Activated naive CD4-positive, alpha-beta T cell treated with anti-CD3 and anti-CD28 coated beads, Interleukin-2, amount 50 U/mL, for 72 hours (primary cell): ENCODE measurements around the gene HBG1. TPM values are rescaled to one million over a fixed set of nuclear protein-coding genes. Genes with fewer than 3 reads are reported as not detected.

Experiments
- ATAC-seq, 2 donors: fragments of 150-1000 bp; cut with Tn5 transposase; 2 replicates each; pipeline ENCODE4 v1.10.0; 2021; ENCODE audit warnings: mild to moderate bottlenecking in 2 of 2, moderate library complexity in 2 of 2
- DNase-seq, 2 donors: peaks; one replicate each; pipeline ENCODE4 v3.0.0; 2021 to 2022; ENCODE audit warnings: low spot score in 2 of 2
- H3K27ac Mint-ChIP-seq, 2 donors: one replicate each; pipeline ENCODE4 v1.8.0; 2022; ENCODE audit warnings: mild to moderate bottlenecking in 2 of 2, mixed read lengths in 2 of 2
- H3K36me3 Mint-ChIP-seq, 2 donors: one replicate each; pipeline ENCODE4 v1.8.0; 2022; ENCODE audit warnings: mixed read lengths in 2 of 2
- H3K9me3 Mint-ChIP-seq, 2 donors: one replicate each; pipeline ENCODE4 v1.8.0; 2022; ENCODE audit warnings: mixed read lengths in 2 of 2
- total RNA-seq, 2 donors: library from RNA; stranded (reverse); gene quantifications; one replicate each; pipeline ENCODE4 v1.2.3, GENCODE V29; 2022

Gene HBG1
- total RNA-seq, 2 donors from 2014 or later: not detected

DNA sequence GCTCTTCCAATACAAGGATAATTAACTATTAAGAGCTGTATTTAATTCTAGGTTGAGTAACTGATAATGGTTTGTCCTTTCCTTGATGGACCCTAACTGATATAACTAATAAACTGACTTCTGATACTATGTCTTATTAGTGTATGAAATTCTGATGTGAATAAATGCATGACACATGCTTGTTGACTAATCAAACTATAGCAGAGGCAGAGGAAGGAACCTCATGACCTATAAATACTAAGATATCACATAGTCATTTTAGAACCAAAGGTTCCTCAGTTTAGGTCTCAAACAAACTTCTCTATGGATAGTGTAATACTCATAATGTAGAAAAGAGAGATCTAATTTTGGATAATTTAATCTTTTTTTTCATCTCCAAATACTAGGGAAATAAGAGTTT lies 10.6 kb downstream of the HBG1 start:
- no peaks in the 10 kb centered on the region for H3K36me3 Mint-ChIP-seq
- no peak overlapping the region for H3K27ac Mint-ChIP-seq
- DNase-seq (no peak), ATAC-seq (no peak)
- no peaks in the 10 kb centered on the region for H3K9me3 Mint-ChIP-seq

DNA sequence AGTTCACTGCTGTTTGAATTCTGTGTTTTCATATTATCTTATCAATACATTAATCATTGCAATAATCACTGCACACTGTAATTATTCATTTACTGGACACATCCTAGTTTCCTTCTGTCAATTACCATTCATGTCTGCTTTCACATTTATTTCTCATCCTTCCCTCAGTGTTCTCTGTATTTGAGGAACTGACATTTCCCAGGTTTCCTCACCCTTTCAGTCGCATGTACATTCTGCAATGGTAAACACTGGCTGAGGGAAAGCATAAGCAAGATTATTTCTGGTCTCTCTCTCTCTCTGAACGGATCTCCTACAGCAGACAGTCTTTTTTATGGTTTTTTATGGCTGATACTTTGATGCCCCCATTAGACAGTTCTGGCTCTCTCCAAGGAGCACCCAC lies 11.2 kb downstream of the HBG1 start:
- H3K27ac Mint-ChIP-seq: no peak overlapping the region
- DNase-seq: no peak
- no peaks in the 10 kb centered on the region for H3K36me3 Mint-ChIP-seq
- ATAC-seq: no peak
- no peaks in the 10 kb centered on the region for H3K9me3 Mint-ChIP-seq

DNA sequence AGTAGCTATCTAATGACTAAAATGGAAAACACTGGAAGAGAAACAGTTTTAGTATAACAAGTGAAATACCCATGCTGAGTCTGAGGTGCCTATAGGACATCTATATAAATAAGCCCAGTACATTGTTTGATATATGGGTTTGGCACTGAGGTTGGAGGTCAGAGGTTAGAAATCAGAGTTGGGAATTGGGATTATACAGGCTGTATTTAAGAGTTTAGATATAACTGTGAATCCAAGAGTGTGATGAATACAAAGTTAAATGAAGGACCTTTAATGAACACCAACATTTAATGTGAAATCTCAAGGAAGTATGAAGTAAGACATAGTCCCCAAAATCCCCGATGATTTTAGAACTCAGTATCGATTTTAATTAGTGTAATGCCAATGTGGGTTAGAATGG lies 12.2 kb downstream of the HBG1 start:
- ATAC-seq: no peak
- no peak for DNase-seq
- H3K27ac Mint-ChIP-seq: no peak overlapping the region
- no peaks in the 10 kb centered on the region for H3K9me3 Mint-ChIP-seq
- H3K36me3 Mint-ChIP-seq: no peaks in the 10 kb centered on the region

DNA sequence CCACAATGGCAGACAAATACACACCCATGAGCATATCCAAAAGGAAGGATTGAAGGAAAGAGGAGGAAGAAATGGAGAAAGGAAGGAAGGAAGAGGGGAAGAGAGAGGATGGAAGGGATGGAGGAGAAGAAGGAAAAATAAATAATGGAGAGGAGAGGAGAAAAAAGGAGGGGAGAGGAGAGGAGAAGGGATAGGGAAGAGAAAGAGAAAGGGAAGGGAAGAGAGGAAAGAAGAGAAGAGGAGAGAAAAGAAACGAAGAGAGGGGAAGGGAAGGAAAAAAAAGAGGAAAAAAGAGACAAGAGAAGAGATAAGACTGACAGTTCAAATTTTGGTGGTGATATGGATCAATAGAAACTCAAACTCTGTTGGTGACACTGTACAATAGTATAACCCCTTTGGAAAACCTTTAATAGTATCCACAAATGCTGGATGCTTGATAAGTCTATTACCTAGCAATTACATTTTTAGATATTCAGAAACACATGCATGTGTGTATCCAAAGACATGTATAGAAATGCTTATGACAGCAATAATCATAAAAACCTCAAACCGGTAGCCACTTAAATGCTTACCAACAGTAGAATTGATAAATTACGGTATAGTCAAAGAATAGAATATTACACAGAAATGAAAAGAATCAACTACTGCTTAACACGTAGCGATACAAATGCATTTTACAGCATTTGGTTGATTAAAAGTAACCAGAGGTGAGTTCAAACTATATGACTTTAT lies 14.1 kb downstream of the HBG1 start:
- Mint-ChIP-seq H3K27ac (no peak overlapping the region), H3K36me3 (no peaks in the 10 kb centered on the region)

DNA sequence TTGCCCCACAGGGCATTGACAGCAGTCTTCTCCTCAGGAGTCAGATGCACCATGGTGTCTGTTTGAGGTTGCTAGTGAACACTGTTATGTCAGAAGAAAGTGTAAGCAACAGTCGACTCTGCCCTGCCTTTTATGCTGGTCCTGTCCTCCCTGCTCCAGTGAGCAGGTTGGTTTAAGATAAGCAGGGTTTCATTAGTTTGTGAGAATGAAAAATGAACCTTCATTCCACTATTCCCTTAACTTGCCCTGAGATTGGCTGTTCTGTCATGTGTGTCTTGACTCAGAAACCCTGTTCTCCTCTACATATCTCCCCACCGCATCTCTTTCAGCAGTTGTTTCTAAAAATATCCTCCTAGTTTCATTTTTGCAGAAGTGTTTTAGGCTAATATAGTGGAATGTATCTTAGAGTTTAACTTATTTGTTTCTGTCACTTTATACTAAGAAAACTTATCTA lies 15.2 kb downstream of the HBG1 start, which contains the start of gene HBD:
TSS of gene HBD (minus strand) at position 103 of the 454 bp plus-strand sequence. CDS start at position 53, 50 bp downstream.
- ATAC-seq (no peak), DNase-seq (no peak)
- Mint-ChIP-seq H3K9me3 (no peaks in the 10 kb centered on the region), H3K36me3 (no peaks in the 10 kb centered on the region), H3K27ac (no peak within 1 kb of the TSS)

More for the DNA sequence above, 14.1 kb downstream of the HBG1 start:
- DNase-seq: no peak
- H3K9me3 Mint-ChIP-seq: no peaks in the 10 kb centered on the region
- ATAC-seq: no peak

DNA sequence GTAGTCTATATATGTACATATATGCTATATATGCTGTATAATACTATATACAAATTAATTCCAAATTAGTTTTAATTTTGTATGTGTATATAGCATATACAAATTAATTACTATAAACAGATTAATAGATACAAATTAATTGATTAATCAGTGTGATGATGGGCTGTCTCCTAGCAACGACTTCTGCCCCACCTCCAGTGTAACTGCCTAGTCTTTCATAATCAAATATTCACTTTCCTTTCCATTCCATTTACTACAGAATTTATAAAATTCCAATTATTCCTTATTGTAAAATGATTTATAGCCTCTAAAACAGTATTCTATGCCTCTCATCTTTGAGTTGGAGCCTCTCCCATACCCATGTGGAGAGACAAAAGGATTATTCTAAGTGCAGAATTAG lies 16.4 kb downstream of the HBG1 start:
- Mint-ChIP-seq H3K27ac (no peak overlapping the region), H3K9me3 (no peaks in the 10 kb centered on the region), H3K36me3 (no peaks in the 10 kb centered on the region)
- no peak for DNase-seq
- no peak for ATAC-seq

DNA sequence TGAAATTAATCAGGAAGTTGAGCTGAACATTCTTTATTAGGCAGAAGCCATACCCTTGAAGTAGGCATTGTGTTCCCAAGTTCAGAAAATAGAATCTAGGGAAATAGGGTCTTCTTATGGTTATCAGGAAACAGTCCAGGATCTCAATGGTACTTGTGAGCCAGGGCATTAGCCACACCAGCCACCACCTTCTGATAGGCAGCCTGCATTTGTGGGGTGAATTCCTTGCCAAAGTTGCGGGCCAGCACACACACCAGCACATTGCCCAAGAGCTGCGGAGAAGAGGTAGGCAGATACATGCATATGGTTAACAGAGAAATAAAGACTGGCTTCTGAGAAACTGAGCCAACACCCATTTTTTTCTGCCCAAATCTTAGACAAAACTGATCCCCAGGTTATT lies 16.8 kb downstream of the HBG1 start:
- DNase-seq (no peak), ATAC-seq (no peak)
- no peak overlapping the region for H3K27ac Mint-ChIP-seq
- H3K36me3 Mint-ChIP-seq: no peaks in the 10 kb centered on the region
- no peaks in the 10 kb centered on the region for H3K9me3 Mint-ChIP-seq

DNA sequence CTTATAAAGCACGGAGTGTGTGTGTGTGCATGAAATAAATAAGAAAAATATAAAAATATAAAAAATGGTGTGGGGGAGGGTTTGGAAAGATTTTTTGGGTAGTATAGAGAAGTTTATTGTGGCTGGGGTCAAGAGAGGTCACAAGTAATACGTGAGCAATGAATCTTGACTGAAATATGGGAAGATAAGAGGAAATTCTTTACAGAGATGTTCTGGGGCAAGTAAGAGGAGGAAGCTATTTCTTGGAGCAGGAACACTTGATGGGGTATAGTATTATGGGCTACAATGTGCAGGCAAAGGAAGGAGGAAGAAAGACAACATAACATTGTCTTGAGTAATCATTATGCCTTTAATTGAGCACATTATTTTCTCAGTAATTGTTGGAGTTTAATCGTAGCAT lies 17.5 kb downstream of the HBG1 start:
- no peak for DNase-seq
- no peaks in the 10 kb centered on the region for H3K36me3 Mint-ChIP-seq
- no peak for ATAC-seq
- H3K9me3 Mint-ChIP-seq: no peaks in the 10 kb centered on the region
- H3K27ac Mint-ChIP-seq: no peak overlapping the region

DNA sequence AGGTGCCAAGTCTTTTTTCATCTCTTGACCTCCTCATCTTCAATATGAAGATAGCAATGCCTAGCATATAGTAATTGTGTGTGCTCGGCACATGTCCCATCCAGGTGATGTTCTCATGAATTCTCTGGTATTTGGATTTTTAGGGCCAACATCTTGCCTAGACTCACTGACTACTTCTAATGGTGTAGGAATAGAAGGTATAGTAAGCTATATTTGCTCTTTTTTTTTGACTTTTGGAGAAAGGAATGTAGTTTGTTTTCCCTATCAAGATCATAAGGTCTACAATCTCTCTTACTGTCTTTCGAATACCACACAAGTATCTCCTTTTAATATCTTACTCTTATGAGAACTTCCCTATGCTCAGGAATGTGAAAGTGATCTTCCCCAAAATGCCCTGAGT lies 18.5 kb downstream of the HBG1 start:
- H3K27ac Mint-ChIP-seq: no peak overlapping the region
- H3K9me3 Mint-ChIP-seq: no peaks in the 10 kb centered on the region

DNA sequence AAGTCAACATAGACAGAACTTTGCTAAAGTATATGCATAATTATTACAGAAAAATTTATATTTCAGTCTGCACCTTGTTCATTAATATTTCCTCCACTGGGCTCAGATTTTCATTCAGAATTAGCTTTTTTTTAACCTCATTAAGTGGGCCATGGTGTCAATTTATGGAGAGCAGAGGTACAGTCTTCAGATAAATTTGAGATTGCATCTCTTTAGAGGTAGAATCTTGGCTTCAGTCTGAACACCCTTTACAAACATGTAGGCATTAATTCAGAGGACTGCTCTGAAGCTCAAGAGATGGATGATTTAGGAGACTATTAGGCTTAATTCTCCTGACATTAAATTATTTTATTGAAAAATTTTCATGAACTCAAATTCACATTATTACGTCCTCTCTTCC lies 19.4 kb downstream of the HBG1 start:
- Mint-ChIP-seq H3K36me3 (no peaks in the 10 kb centered on the region), H3K27ac (no peak overlapping the region), H3K9me3 (no peaks in the 10 kb centered on the region)
- ATAC-seq (no peak), DNase-seq (no peak)

More for the DNA sequence above, 18.5 kb downstream of the HBG1 start:
- no peak for ATAC-seq
- no peaks in the 10 kb centered on the region for H3K36me3 Mint-ChIP-seq
- no peak for DNase-seq

DNA sequence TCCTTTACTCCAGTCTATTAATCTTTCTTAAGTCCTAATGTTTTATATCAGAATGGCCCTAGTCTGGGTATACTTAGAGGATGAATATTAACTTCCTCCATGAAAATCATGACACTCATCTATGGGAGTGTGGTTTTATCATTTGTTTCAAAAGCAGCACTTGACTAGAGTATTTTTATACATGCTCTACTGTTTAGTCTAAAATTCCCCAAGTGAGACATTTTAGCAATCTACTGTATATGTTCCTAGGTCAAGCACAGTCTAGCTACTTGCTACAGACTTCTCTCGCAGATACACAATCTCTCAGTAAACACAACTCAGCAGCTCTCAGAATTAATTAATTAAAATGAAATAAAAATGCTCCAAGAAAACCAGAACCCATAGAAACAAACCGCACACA lies 19.9 kb downstream of the HBG1 start:
- no peak for DNase-seq
- ATAC-seq: no peak
- no peaks in the 10 kb centered on the region for H3K9me3 Mint-ChIP-seq
- no peaks in the 10 kb centered on the region for H3K36me3 Mint-ChIP-seq
- H3K27ac Mint-ChIP-seq: no peak overlapping the region

DNA sequence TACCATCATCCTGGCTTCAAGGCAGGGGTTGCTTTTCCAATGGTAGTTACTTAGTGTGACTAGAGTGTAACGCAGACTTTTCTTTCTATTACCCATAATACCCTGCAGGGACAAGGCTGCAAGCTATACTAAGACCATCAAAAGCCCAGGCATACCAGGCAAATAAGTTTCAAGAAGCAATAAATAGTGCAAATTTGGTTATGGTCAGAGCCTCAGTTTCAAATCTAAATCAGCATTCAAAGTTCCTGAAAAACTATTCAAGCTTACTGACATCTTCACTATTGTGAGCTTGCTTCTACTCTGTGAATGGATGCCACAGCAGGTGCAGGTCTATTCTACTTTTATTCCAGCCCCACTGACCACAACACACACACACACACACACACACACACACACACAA lies 20.3 kb downstream of the HBG1 start:
- no peak for ATAC-seq
- no peaks in the 10 kb centered on the region for H3K9me3 Mint-ChIP-seq
- H3K27ac Mint-ChIP-seq: no peak overlapping the region
- DNase-seq: no peak
- H3K36me3 Mint-ChIP-seq: no peaks in the 10 kb centered on the region

DNA sequence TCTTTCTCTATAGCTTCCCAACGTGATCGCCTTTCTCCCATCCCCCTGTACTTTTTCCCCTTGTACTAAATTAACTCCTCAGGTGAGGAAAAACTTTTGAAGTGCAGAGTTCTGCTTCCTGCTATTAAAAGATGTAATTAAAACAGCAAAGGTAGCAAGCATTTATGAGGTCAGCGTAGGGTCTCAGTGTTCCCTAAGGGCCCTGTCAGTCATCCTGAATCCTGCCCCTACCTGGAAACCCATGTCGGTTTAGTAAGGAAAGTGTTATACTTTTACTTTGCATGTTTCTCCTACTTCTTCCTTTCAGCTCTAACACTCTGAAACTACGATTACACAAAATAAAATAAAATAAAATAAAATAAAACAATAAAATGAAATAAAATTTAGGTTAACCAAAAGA lies 21.5 kb downstream of the HBG1 start:
- no peak for ATAC-seq
- H3K9me3 Mint-ChIP-seq: no peaks in the 10 kb centered on the region
- no peak for DNase-seq
- H3K36me3 Mint-ChIP-seq: no peaks in the 10 kb centered on the region
- no peak overlapping the region for H3K27ac Mint-ChIP-seq

DNA sequence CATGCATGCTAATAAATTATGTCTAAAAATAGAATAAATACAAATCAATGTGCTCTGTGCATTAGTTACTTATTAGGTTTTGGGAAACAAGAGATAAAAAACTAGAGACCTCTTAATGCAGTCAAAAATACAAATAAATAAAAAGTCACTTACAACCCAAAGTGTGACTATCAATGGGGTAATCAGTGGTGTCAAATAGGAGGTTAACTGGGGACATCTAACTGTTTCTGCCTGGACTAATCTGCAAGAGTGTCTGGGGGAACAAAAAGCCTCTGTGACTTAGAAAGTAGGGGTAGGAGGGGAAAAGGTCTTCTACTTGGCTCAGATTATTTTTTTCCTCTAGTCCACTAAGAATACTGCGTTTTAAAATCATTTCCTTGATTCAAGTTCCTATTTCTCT lies 22.0 kb downstream of the HBG1 start:
- ATAC-seq: no peak
- H3K27ac Mint-ChIP-seq: no peak overlapping the region
- no peak for DNase-seq
- no peaks in the 10 kb centered on the region for H3K36me3 Mint-ChIP-seq
- H3K9me3 Mint-ChIP-seq: no peaks in the 10 kb centered on the region

DNA sequence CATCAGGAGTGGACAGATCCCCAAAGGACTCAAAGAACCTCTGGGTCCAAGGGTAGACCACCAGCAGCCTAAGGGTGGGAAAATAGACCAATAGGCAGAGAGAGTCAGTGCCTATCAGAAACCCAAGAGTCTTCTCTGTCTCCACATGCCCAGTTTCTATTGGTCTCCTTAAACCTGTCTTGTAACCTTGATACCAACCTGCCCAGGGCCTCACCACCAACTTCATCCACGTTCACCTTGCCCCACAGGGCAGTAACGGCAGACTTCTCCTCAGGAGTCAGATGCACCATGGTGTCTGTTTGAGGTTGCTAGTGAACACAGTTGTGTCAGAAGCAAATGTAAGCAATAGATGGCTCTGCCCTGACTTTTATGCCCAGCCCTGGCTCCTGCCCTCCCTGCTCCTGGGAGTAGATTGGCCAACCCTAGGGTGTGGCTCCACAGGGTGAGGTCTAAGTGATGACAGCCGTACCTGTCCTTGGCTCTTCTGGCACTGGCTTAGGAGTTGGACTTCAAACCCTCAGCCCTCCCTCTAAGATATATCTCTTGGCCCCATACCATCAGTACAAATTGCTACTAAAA lies 22.8 kb downstream of the HBG1 start, which contains the start of gene HBB:
TSS of gene HBB (minus strand) at position 340 of the 579 bp plus-strand sequence. CDS start at position 290, 50 bp downstream.
- no peaks in the 10 kb centered on the region for H3K9me3 Mint-ChIP-seq
- DNase-seq (no peak), ATAC-seq (no peak)
- H3K36me3 Mint-ChIP-seq: no peaks in the 10 kb centered on the region
- H3K27ac Mint-ChIP-seq: no peak within 1 kb of the TSS

DNA sequence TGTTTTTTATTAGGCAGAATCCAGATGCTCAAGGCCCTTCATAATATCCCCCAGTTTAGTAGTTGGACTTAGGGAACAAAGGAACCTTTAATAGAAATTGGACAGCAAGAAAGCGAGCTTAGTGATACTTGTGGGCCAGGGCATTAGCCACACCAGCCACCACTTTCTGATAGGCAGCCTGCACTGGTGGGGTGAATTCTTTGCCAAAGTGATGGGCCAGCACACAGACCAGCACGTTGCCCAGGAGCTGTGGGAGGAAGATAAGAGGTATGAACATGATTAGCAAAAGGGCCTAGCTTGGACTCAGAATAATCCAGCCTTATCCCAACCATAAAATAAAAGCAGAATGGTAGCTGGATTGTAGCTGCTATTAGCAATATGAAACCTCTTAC lies 24.2 kb downstream of the HBG1 start:
- Mint-ChIP-seq H3K27ac (no peak overlapping the region), H3K36me3 (no peaks in the 10 kb centered on the region), H3K9me3 (peaks cover 3 to 4% of the 10 kb centered on the region in 2 donors)
- DNase-seq: no peak
- ATAC-seq: no peak

DNA sequence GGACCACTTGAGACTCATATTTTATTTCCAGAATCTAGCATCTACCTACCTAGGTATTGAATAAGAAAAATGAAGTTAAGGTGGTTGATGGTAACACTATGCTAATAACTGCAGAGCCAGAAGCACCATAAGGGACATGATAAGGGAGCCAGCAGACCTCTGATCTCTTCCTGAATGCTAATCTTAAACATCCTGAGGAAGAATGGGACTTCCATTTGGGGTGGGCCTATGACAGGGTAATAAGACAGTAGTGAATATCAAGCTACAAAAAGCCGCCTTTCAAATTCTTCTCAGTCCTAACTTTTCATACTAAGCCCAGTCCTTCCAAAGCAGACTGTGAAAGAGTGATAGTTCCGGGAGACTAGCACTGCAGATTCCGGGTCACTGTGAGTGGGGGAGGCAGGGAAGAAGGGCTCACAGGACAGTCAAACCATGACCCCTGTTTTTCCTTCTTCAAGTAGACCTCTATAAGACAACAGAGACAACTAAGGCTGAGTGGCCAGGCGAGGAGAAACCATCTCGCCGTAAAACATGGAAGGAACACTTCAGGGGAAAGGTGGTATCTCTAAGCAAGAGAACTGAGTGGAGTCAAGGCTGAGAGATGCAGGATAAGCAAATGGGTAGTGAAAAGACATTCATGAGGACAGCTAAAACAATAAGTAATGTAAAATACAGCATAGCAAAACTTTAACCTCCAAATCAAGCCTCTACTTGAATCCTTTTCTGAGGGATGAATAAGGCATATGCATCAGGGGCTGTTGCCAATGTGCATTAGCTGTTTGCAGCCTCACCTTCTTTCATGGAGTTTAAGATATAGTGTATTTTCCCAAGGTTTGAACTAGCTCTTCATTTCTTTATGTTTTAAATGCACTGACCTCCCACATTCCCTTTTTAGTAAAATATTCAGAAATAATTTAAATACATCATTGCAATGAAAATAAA lies 24.8 kb downstream of the HBG1 start:
- no peaks in the 10 kb centered on the region for H3K36me3 Mint-ChIP-seq
- H3K9me3 Mint-ChIP-seq: peaks cover 4 to 5% of the 10 kb centered on the region in 2 donors
- H3K27ac Mint-ChIP-seq: no peak overlapping the region
- ATAC-seq (no peak), DNase-seq (no peak)
